T47D (cell line): ENCODE measurements around the gene METTL16.

Experiments used
- DNase-seq, 2 experiments: peaks; one replicate each; pipeline versions ENCODE4 v3.0.0 to v3.0.0-alpha.2; 2011 to 2012; ENCODE audit warnings: low read depth in 1 of 2, low spot score in 1 of 2
- JUND ChIP-seq: IDR thresholded peaks from 2 replicates; pipeline ENCODE4 v1.6.1; 2012; ENCODE audit warnings: low read depth
- in situ Hi-C: cut with HindIII; loops from 2 replicates; pipeline ENCODE4 v1.10.0; 2016; ENCODE audit warnings: low sequenced_read_pairs, low pct_unique_long_range_greater_than_20kb

METTL16 gene

GRCh38 chr17:2433696-2434095, 78.0 kb downstream of the METTL16 start:
- in situ Hi-C loops: no loop called here
- no peak for DNase-seq
- no peak for TF ChIP-seq JUND

GRCh38 chr17:2427910-2428309, 83.8 kb downstream of the METTL16 start:
- TF ChIP-seq JUND: no peak
- DNase-seq: no peak
- in situ Hi-C loops: no loop called here

DNA sequence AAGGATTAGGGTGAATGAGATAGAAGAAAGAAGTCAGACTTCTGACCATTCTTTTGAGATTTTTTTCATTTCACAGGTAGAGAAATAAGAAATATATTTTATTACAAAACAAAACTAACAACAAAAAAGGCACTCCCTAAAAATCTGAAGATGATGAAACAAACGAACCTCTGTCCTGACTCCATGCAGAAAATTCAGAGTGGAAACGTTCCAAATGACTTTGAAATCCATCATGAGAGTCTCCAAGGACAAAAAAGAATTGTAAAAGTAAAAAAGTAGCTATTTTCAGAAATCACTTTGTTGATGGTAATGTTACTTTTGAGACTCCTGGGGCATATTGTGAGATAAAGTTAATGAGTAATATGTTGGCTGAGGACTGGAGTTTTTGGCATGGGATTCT, 84.5 kb downstream of the METTL16 start:
- in situ Hi-C loops: no loop called here
- no peak for TF ChIP-seq JUND
- DNase-seq: no peak

GRCh38 chr17:2423271-2423670, 88.4 kb downstream of the METTL16 start:
- DNase-seq: no peak
- no peak for TF ChIP-seq JUND
- in situ Hi-C loops: no loop called here

- no peak for TF ChIP-seq JUND
- DNase-seq: peak in 1 of 2 experiments; percentile 23
- in situ Hi-C loops: no loop called here
Observed at GRCh38 chr17:2421315-2422147, 90.2 kb downstream of the METTL16 start.

DNA sequence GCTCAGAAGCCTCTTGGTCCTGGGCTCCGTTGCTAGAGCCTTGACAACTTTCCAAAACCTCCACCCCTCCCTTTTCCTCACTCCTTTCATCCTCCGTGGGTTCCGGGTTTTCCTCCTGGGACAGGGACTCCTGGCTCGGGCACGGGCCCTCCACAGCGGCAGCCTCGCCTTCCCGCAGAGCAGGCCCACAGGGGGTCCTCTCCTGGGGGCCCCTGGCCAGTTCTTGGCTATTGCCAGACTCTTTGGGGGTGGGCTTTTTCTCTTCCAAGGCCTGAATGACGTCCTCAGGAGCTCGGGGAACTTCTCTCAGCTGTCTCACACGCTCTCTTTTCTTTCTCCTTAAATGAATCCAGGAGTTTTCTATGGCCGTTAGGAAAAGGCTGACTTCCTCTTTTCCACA, 91.5 kb downstream of the METTL16 start:
- in situ Hi-C loops: no loop called here
- DNase-seq: no peak
- no peak for TF ChIP-seq JUND

DNA sequence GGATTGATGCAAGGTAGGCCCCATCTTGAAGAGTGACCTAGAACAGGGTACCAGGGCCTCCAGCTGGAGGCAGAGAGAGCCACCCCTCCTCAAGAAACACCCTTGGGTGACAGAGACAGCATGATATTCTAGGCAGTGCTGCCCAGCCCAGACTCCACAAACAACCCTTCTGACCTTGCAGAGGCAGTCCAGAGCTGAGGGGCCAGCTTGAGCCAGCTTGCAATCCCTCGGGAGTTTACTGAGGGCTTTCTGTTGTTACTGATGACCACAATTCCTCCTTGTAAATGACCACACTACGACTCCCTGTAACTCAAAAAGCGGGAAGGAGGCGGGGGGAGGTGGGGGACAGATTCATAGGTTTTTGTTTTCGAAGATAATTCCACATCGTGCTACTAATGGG, 92.2 kb downstream of the METTL16 start:
- no peak for DNase-seq
- in situ Hi-C loops: no loop called here
- TF ChIP-seq JUND: no peak

- TF ChIP-seq JUND: no peak
- DNase-seq: no peak
- in situ Hi-C loops: no loop called here
Observed at GRCh38 chr17:2418572-2418971, 93.1 kb downstream of the METTL16 start.

GRCh38 chr17:2416010-2416734, 95.5 kb downstream of the METTL16 start:
- in situ Hi-C loops: no loop called here
- peak; percentile 76 to 81 for DNase-seq
- TF ChIP-seq JUND: no peak

GRCh38 chr17:2415081-2415480, 96.6 kb downstream of the METTL16 start:
- in situ Hi-C loops: no loop called here
- DNase-seq: no peak
- TF ChIP-seq JUND: no peak

DNA sequence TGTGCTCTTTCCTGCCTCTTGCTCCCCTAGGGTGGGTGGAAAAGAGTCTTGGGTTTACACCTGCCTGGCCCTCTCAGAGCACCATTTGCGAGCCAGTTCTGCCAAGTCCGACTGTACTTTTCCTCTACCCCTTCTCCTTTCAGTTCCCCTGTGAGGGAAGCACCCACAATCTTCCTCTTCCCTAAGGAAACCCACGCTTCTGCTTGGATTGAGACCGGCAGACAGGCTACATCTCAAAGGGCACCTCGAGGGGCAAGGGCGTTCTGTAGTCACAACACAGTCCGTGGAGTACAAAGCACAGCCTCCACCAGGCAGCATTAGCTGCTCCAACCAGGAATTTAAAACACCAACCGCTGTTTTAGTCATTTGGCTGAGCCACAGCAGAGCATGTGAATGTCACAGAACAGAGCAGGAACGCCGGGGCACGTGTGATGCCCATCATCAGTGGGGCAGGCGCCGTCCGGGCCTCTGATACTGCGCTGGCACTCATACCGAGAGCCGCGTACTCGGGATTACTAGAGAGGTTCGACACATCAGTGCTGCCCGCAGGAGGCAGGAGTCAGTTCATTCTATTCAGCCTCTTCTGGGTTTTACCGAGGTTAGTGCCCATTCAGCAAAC, 97.1 kb downstream of the METTL16 start:
- no peak for DNase-seq
- in situ Hi-C loops: no loop called here
- TF ChIP-seq JUND: no peak

GRCh38 chr17:2412561-2413021, 99.1 kb downstream of the METTL16 start:
- TF ChIP-seq JUND: no peak
- in situ Hi-C loops: no loop called here
- DNase-seq: no peak

DNA sequence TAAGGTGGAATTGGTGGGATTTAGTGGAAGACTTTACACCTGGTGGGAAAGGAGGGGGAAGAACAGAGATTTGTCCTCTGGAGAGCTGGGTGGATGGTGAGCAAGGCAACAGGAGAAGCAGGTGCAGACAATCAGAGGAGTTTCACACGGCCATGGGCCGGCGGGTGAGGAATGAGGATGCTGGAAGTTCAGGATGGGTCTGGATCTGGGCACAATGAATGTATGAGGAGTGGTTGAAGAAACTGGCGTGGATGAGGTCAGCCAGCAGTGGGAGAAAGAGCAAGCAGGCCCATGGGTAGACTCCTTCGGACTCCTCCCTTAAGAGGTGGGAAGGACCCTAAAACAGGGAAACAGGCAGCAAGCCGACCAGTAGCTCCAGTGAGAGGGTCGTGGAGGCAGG, 100.7 kb downstream of the METTL16 start:
- no peak for TF ChIP-seq JUND
- no peak for DNase-seq
- in situ Hi-C loops: no loop called here
